Stimulated activated CD8-positive, alpha-beta memory T cell treated with anti-CD3 and anti-CD28 coated beads, Interleukin-15, amount 100 ng/mL, for 48 hours (primary cell): ENCODE data around the gene NPHP1.
"Not testable (repeated sequence)": the region's sequence is repeated elsewhere in the genome, so short reads cannot be mapped to it uniquely, and the experiment has no call there.

Experiments used
- DNase-seq, 2 donors: peaks; one replicate each; pipeline ENCODE4 v3.0.0-alpha.2; 2020; ENCODE audit warnings: low read depth in 2 of 2

Gene NPHP1

GRCh38 chr2:110198016-110198415 lies 6.8 kb downstream of the NPHP1 start:
- DNase-seq: no peak

- DNase-seq: no peak
Measured at GRCh38 chr2:110197452-110197851, 7.4 kb downstream of the NPHP1 start.

- DNase-seq: not testable (repeated sequence)
Measured at GRCh38 chr2:110190169-110190568, 14.6 kb downstream of the NPHP1 start.

- DNase-seq: no peak
Measured at GRCh38 chr2:110182449-110182848, 22.4 kb downstream of the NPHP1 start.

- no peak for DNase-seq
Measured at GRCh38 chr2:110180036-110180435, 24.8 kb downstream of the NPHP1 start.

GRCh38 chr2:110173523-110173922 lies 31.3 kb downstream of the NPHP1 start:
- no peak for DNase-seq

GRCh38 chr2:110172506-110172905 lies 32.3 kb downstream of the NPHP1 start:
- DNase-seq: no peak

GRCh38 chr2:110170102-110170501 lies 34.7 kb downstream of the NPHP1 start:
- no peak for DNase-seq

GRCh38 chr2:110167326-110168000 lies 37.4 kb downstream of the NPHP1 start:
- no peak for DNase-seq

GRCh38 chr2:110166266-110166665 lies 38.5 kb downstream of the NPHP1 start:
- no peak for DNase-seq

GRCh38 chr2:110157153-110157793 lies 47.5 kb downstream of the NPHP1 start:
- DNase-seq: no peak

GRCh38 chr2:110154828-110155227 lies 50.0 kb downstream of the NPHP1 start:
- not testable (repeated sequence) for DNase-seq

- not testable (repeated sequence) for DNase-seq
Measured at GRCh38 chr2:110154188-110154587, 50.6 kb downstream of the NPHP1 start.

- DNase-seq: no peak
Measured at GRCh38 chr2:110153416-110153815, 51.4 kb downstream of the NPHP1 start.

GRCh38 chr2:110152943-110153342 lies 51.9 kb downstream of the NPHP1 start:
- DNase-seq: no peak

- no peak for DNase-seq
Measured at GRCh38 chr2:110149330-110150220, 55.2 kb downstream of the NPHP1 start.

- no peak for DNase-seq
Measured at GRCh38 chr2:110146945-110147332, 57.9 kb downstream of the NPHP1 start.

GRCh38 chr2:110146183-110146944 lies 58.4 kb downstream of the NPHP1 start:
- DNase-seq: no peak

- no peak for DNase-seq
Measured at GRCh38 chr2:110143982-110144381, 60.8 kb downstream of the NPHP1 start.

- no peak for DNase-seq
Measured at GRCh38 chr2:110140401-110140800, 64.4 kb downstream of the NPHP1 start.

GRCh38 chr2:110134025-110134424 lies 70.8 kb downstream of the NPHP1 start:
- no peak for DNase-seq

GRCh38 chr2:110131166-110131565 lies 73.6 kb downstream of the NPHP1 start:
- no peak for DNase-seq
